ENCODE measurements around the gene WDR45B. TPM values are rescaled to one million over a fixed set of nuclear protein-coding genes. Genes with fewer than 3 reads are reported as not detected.

WDR45B gene
- total and polyA plus RNA-seq, 7 donors: 21.4 to 62.7 (median 32.6) TPM

DNA sequence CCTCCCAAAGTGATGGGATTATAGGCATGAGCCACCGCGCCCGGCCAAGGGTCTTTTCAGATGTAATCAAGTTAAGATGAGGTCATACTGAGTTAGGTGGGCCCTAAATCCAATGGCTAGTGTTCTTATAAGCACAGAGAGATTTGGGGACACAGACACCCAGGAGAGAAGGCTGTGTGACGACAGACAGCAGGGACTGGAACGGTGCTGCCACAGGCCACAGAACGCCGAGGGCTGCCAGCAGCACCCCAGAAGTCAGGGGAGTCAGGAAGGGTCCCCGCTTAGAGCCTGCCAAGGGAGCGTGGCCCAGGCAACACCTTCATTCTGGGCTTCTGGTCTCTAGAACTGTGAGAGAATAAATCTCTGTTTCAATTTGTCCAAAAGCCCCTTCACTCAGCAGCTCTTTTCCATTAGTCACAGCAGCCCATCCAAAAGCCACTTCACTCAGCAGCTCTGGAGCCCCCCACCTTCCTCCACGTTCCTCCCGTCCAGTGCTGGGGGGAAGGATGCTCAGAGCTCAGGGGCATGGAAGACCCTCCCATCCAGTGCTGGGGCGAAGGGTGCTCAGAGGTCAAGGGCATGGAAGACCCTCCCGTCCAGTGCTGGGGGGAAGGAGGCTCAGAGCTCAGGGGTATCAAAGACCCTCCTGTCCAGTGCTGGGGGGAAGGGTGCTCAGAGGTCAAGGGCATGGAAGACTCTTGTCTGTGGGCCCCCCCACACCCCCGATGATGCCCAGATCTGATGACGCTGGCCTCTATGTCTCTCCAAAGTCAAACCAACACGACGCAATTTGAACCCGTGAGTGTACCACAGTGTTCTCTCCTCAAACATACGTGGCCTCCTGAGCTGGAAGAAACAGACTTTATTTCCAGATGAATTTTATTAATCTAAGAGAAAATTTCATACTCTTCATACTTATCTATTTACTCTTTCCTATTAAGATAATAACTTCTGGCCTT, 38.4 kb upstream of the WDR45B start:
- WGBS, 3 donors: 76 to 86% (median 84%) methylated on average over 19 of the region's 19 CpGs
- Histone ChIP-seq H3K4me3 (no peak overlapping the region), H3K27me3 (ENCODE audit: insufficient read depth in 3 of 3, low read length in 2 of 3) (no peaks in the 10 kb centered on the region), H3K9me3 (no peaks in the 10 kb centered on the region), H3K36me3 (ENCODE audit: insufficient read depth in 1 of 2, low read depth in 1 of 2) (no peaks in the 10 kb centered on the region), H3K4me1 (peaks cover 22% of the 10 kb centered on the region), H3K27ac (peak overlapping the region; percentile 83)
- TF ChIP-seq, protein P1, sequence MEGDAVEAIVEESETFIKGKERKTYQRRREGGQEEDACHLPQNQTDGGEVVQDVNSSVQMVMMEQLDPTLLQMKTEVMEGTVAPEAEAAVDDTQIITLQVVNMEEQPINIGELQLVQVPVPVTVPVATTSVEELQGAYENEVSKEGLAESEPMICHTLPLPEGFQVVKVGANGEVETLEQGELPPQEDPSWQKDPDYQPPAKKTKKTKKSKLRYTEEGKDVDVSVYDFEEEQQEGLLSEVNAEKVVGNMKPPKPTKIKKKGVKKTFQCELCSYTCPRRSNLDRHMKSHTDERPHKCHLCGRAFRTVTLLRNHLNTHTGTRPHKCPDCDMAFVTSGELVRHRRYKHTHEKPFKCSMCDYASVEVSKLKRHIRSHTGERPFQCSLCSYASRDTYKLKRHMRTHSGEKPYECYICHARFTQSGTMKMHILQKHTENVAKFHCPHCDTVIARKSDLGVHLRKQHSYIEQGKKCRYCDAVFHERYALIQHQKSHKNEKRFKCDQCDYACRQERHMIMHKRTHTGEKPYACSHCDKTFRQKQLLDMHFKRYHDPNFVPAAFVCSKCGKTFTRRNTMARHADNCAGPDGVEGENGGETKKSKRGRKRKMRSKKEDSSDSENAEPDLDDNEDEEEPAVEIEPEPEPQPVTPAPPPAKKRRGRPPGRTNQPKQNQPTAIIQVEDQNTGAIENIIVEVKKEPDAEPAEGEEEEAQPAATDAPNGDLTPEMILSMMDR (IDR thresholded peaks at IDR 0.05): no peak
- intact Hi-C loops (cut with DNase I): no loop called here
- peak; percentile 4 to 51 for DNase-seq
- ATAC-seq: peak; percentile 33 to 85 (median 58)

DNA sequence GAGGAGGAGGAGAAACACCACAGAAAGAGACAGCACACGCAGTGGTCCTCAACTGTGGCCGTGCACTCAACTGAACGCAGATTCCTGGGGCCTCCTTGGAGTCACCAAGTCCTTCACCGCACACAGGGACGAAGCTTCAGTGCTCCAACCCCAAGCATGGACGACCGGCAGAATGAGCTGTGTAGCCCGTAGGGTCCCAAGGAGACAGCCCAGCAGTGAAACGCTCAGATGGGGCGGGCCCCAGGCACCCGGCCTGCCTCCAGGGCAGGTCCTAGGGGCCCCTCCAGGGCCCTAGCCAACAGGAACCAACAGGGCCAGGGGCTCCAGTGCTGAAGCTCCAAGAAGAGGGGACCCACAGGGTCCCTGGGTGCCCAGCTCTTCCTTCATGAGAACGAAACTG, 37.0 kb upstream of the WDR45B start:
- DNase-seq (peak; percentile 7 to 33), ATAC-seq (no peak)
- no peak overlapping the region for H3K4me3 ChIP-seq
- H3K9me3 ChIP-seq: peaks cover 4% of the 10 kb centered on the region
- peak overlapping the region; percentile 83 for H3K27ac ChIP-seq
- TF ChIP-seq, protein P1 (IDR thresholded peaks at IDR 0.05): no peak
- H3K27me3 ChIP-seq (ENCODE audit: insufficient read depth in 3 of 3, low read length in 2 of 3): no peaks in the 10 kb centered on the region
- no peaks in the 10 kb centered on the region for H3K36me3 ChIP-seq (ENCODE audit: insufficient read depth in 1 of 2, low read depth in 1 of 2)
- 93 to 98% (median 95%) methylated on average over 12 of the region's 12 CpGs for WGBS, 3 donors
- intact Hi-C loops (cut with DNase I): no loop called here
- H3K4me1 ChIP-seq: peaks cover 22% of the 10 kb centered on the region

DNA sequence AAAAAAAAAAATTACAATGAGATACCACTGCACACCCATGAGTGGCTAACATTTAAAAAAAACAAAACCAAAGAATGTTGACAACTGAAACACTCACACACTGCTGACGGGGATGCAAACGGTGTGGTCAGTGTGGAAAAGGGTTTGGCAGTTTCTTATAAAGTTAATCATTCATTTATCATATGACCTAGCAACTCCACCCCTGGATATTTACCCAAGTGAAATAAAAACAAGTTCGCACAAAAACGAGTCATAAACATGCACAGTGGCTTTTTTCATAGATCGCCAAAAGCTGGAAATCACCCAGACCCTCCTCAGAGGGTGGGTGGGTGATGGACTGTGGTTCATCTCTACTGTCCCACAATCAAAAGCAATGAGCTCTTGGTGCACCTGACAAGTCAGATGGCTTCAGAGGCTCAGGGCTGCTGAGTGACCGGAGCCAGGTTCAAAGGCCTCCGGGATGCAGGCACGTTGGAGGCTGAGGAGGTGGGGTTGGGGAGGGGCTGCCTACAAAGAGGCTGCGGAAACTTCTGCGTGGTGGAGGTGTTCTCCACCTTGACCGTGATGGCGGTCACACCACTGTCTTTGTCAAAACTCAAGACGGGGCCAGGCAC, 36.1 kb upstream of the WDR45B start:
- DNase-seq (peak; percentile 1 to 43), ATAC-seq (no peak)
- Histone ChIP-seq H3K27me3 (ENCODE audit: insufficient read depth in 3 of 3, low read length in 2 of 3) (no peaks in the 10 kb centered on the region), H3K4me1 (peaks cover 22% of the 10 kb centered on the region), H3K4me3 (no peak overlapping the region), H3K9me3 (peaks cover 4% of the 10 kb centered on the region), H3K27ac (no peak overlapping the region), H3K36me3 (ENCODE audit: insufficient read depth in 1 of 2, low read depth in 1 of 2) (no peaks in the 10 kb centered on the region)
- TF ChIP-seq, protein P1 (IDR thresholded peaks at IDR 0.05): no peak
- WGBS, 3 donors: 85 to 88% (median 87%) methylated on average over 13 of the region's 13 CpGs
- intact Hi-C loops (cut with DNase I): no loop called here

DNA sequence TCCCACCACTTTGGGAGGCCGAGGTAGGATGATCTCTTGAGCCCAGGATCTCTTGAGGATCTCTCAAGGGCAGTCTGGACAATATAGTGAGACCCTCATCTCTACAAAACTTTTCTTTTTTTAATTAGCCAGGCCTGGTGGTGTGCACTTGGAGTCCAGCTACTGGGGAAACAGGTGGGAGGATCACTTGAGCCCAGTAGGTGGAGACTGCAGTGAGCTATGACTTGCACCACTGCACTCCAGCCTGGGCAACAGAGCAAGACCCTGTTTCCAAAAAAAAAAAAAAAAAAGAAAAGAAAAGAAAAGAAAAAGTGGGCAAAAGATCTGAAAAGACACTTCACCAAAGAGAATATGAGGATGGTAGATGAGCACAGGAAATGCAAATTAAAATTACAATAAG, 35.3 kb upstream of the WDR45B start:
- TF ChIP-seq, protein P1 (IDR thresholded peaks at IDR 0.05): no peak
- H3K36me3 ChIP-seq (ENCODE audit: insufficient read depth in 1 of 2, low read depth in 1 of 2): no peaks in the 10 kb centered on the region
- H3K4me3 ChIP-seq: no peak overlapping the region
- peaks cover 4% of the 10 kb centered on the region for H3K9me3 ChIP-seq
- H3K27me3 ChIP-seq (ENCODE audit: insufficient read depth in 3 of 3, low read length in 2 of 3): no peaks in the 10 kb centered on the region
- no peak for ATAC-seq
- intact Hi-C loops (cut with DNase I): no loop called here
- no peak overlapping the region for H3K27ac ChIP-seq
- no peak for DNase-seq
- WGBS, 3 donors: 90 to 100% (median 100%) methylated on average over 1 of the region's 1 CpG
- H3K4me1 ChIP-seq: peaks cover 22% of the 10 kb centered on the region

Data from psoas muscle (tissue), 8 donors.